Kidney tubule cell (primary cell): ENCODE results near the gene BCAR3.

Experiments used
- DNase-seq: peaks from one replicate; pipeline ENCODE4 v3.0.0-alpha.2; 2018; ENCODE audit warnings: low spot score

BCAR3 gene

DNA sequence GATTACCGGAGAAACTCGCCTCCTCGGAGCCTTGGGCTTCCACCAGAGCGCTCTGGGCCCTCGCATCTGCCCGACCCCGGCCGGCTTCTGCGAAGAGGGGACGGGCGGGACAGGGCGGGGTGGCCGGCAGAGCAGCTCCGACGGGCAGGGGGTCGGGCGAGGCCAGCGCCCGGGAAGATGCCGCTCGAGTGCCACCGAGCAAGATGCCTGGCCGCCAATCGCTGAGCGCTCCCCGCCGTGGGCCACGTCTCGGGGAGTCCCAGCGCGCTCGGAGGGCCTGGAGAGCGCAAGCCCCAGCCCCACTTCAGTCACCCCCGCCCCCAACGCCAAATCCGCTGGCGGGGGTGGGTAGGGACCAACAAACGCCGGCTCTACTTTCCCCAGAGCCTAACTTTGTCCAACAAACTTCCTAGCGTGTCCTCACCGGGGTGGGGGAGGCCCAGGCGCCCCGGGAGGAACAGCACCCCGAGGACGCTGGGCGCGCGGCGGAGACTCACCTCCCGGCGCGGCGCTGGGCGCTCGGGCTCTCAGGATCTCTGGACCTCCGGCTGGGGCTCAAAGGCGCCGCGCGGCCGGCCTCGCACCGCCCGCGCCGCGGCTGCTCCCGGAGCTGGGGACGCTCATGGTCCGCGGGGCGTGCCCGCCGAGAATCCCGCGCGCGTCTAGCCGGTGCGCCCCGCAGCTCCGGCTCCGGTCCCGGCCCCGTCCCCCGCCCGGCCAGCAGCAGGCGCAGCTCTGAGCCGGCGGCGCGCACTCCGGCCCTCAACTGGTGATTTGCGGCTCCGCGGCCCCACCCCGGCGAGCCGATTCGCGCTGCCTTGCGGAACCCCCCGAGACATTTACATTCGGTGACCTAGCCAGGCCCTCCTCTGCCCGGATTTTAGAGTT is at the start of gene BCAR3:
Gene BCAR3 (minus strand): TSS at position 737 of the 888 bp plus-strand sequence. CDS start 6,907 bp downstream, outside the sequence.
- DNase-seq, result peak; percentile 87

DNA sequence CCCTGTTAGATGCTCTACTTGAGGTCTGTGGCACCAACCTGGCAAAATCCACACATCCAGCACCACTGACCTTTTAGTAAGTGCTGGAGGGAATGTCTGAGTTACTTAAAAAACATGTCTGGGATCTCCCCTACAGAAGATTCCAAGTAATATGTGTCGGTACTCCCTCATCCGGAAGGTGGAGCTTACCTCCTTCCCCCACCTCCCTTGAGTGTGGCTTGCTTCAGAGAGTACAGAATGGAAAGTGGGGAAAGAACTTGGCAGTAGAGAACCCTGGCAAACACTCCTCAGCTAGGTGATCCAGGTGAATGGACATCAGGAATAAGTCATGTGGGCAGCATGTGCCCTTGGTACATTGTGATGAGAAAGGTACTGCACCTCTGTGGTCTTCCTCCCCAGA is 49.0 kb upstream of the BCAR3 start:
- no peak for DNase-seq

DNA sequence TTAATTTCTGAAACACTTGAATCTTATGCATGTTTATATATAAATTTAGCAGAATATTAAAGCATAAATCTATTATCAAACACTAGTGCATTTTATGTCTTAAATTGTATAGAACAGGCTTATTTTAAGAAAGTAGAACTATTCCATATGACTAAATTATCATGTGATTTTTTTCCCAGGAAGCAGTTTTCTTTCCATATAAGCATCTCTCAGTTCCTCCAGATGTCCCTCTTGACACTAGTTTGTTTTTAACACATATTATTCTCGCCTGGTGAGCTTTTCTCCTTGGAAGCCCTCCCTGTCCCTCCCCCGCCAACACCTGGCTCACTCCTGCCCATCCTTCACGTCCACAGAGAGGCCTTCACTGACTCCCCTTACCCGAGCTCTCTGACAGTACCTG is 48.3 kb upstream of the BCAR3 start:
- no peak for DNase-seq

DNA sequence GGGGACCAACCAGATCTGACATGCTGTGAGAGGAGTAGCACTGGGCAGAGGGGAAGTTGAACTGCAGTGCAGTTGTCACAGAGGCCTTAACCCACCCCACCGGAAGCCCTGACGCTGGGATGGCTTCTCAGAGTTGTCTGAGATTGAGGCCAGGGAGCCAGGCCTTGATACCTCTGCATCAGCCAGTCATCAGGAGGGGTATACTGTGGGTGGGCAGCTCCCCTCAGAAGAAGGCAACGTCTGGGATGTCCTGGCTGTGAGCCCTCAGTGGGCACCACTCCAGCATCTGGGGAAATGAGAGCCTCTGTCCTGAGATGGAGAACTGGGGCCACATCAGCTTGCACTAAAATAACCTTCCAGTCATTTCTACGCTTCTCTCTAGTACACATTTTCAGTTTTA is 47.9 kb upstream of the BCAR3 start:
- DNase-seq, result no peak

DNA sequence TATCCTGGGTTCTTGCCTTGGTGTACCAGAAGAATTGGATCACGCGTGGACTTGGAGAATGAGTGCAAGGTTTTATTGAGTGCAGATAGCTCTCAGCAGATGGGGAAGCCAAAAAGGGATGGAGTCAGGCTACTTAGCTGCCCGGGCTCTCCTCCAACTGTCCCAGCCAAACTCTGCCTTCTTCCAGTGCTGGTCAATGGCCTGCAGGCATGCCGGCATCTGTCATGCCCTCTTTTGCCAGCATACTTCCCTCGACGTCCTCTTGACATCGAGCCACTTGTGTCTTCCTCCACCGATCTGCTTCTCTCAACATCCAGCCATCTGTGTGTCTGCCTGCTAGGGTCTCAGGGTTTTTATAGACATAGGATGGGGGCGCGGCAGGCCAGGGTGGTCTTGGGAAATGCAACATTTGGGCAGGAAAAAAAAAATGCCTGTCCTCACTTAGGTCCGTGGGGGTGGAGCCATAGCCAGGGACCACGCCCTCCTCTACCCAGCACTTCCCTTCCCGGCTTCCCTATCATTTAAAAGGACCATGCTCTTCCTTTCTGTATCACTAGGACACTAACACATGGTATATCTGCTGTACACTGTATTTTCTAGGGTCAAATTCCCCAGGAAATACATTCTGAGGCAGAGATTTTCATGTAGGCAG is 47.0 kb upstream of the BCAR3 start:
- no peak for DNase-seq

DNA sequence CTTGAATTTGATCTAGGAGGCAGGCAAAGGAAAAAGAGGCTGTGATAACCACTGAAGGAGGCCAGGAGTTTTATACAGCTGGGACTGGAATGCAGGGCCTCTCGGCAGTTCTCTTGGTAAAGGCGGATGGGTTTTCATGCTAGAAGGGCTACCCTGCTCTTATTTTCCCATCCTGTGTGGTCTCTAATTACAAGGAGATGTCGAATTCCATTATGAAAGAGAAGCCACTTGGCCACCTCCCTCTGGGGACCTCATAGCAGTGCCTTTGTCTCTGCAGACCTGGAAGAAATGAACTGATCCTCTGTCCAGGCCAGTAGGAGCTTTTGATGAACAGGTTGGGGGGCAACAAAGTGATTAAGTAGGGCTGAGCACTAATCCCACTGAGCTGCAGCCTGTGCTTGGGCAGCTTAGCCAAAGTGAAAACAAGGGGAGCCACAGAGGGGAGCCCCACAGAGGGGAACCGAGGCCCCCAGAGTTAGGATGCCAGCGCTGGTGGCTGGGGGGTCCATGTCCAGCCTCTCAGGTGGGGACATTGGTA is 42.2 kb upstream of the BCAR3 start:
- DNase-seq, result no peak

DNA sequence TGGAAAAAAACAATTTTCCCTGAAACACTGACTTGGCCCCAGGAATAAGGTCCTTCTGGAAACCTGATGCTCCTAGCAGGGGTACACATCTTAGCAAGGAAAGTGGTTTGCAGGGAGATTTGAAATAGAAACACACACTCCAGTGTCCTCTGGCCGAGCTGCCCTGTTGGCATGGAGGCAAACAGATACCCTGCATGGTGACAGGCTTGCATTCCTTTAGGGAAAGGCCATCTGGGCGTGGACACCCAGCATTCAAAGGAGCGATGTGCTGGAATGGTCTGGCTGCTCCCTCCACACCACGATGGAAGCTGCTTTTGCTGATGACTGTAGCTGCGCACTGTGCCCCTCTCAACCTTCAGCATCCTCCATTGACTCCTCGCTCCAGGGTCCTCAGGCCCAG is 41.5 kb upstream of the BCAR3 start:
- DNase-seq, result peak; percentile 64

DNA sequence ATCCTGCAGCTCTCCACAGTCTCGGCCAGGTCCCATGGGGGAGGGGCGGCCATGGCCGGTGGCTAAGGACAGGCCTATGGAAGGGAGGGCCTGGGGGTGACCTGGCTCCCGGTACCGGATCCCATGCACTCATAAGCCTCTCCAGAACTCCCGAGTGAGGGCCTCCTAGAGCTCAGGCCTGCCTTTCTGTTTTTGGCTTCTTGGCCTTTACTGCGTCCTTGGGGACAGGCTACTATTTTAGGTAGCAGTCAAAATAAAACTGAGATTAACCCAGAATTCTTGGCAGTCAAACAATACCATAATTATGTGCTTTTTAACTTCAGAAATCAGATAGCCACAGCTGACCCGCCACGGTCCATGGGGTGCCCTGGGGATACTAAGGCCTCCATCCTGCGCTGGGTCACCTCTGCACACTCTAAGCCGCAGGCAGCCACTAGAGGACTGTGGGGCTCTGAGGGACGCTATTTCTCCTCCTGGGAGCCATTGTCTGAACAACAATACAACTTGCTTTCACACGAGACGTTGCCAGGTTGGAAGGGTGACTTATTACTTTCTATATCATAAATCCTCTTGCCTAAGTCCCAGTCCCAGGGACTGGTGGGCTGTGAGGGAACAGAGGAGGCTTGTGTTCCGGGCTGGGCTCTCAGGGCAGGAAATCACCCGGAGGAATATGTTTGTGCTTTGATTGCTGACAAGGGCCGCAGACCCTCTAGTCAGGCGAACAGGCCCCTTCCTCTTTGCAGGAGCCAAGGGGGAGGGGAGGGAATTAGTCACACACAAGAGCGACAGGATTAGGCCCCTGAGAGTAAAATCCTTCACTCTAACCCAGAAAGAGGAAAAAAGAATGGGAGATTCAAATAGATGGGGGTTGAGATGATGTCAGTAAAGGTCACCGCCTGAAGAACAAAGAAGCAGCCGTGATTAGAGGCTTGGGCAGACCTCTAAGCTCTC is 40.7 kb upstream of the BCAR3 start:
- no peak for DNase-seq

DNA sequence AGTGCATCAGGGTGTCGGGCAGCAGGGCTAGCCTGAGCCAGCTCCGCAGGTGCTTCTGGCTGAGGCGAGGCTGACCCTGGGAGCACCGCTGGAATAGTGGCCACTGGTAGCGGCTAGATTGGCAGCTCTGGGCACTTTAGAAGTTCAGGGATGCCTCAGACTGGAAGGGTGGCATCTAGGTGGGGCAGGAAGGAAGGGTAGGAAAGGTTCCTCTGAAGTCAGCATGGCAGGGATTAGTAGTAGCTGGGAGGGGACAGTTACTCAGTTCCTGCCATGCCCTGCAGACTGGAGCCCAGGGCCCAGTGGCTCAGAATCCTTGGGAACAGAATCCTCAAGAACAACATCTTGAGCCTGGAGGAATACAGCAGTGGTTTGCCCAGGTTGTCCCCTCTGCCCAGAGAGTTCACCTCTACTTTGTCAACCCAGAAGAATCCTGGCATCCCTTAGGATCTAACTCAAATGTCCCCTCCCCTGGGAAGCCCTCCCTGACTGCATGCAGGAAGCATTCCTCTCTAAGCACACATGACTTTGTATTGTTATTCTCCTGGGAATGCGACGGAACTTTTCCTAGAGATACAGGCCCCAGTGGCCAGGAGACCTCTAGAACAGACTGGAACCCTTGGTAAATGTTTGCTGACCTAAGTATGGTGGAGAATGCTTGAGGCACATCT is 39.5 kb upstream of the BCAR3 start:
- DNase-seq, result no peak

DNA sequence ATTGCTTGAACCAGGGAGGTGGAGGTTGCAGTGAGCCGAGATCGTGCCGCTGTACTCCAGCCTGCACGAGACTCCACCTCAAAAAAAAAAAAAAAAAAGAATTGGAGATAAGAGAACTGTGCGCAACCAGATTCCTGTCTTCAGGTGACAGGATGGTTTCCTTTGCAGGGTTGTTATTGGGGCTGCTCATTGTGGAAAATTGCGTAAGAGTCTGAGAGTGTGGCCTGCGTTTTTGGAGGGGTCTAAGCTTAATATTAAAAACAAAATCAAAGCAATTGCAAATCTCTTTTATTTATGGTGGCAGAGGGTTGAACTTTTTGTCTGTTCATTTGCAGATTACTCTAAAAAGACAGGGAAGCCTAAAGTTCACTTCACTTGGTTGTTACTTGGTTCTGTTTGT is 36.0 kb upstream of the BCAR3 start:
- DNase-seq, result no peak

DNA sequence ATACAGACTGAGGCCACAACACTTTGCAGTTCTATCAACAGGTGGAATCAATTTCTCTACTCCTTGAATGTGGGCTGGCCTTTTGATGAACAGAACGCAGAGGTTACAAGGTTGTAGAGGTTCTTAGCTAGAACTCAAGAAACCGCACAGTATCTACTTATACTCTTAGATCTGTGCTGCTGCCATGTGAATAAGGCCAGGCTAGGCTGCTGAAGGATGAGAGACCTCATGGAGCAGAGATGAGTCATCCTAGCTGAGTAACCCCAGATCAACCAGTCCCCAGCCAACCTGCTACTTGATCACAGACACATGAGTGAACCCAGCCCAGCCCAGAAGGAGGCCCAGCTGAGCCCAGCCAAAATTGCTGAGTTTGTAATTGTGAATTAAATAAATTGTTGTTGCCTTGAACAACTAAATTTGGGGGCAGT is 35.3 kb upstream of the BCAR3 start:
- peak; percentile 80 for DNase-seq

DNA sequence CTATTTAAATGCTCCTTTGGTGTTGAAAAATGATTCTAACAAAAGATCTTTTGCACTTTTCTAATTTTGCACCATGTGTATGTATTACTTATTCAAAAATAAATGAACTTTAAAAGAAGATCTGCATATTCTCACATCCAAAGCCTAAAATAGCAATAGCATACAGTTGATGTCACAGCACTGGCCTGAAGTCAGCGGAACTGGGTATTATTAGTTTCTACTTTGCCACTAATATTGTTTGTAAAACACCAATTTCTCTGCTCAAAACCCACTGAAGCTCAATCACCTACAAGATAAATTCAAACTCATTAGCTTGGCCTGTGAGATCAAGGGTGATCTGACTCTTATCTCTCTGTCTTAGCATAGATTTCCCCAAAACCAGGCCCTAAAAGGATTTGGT is 34.5 kb upstream of the BCAR3 start:
- DNase-seq, result no peak

DNA sequence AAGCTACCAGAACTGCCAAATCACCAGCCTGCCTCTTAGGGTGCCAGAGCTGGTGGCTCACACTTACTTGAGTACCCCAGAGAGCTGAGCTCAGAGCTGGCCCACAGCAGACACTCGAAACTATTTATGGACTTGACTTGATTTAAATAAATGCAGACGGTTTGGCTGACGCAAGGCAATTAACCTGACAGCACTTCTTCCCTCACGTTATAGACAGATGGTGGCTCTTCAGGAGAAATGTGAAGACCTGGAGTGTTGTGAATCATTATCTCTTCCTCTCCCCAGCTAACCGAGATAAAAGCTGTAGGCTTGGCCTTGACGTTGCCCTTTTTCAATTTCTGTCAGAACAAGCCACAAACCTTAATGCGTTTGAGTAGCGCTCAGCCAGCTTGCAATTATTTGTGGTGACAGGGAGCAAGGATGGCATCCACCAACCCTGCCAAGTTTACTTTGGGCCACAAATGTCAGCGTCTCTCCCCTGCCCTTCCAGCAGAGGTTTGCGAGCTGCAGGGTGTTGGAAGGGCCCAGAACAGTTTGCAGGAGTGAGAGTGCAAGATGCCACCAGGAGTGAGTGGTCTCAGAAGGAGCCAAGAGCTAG is 34.0 kb upstream of the BCAR3 start:
- DNase-seq, result no peak

DNA sequence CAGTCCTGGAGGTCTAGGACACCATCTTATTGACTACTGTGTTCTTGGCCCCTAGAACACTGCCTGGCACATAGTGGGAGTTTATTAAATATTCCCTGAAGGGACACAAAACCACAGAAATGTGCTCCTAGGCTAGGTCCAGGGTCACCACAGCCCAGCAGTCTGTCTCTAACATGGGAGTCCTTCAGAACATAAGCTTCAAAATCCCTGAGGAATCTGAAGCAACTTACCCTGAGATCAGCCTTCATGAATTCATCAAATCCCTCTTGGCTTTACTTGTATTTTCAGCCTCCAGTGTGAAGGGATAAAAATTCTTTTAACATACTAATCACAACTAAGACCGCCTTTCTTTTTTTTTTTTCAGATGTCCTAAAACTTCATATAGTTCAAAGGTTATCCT is 32.7 kb upstream of the BCAR3 start:
- no peak for DNase-seq

DNA sequence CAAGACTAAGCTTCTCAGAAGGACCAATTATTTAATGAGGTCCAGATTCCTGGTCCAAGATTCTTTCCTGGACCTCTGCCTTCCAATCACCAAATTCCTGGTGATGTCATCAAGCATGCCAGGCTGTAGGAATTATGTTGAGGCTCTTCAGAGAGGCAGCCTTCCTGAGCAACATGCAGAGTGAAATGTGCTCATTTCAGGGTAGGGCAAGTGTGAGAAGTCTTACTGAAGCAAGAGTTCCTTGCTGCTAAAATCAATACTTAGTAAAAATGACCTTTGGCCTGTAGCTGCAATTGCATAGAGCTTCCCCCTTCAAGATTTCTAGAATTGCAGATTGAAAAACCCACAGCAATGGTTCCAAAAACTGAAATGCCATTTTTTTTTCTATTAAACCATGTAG is 31.7 kb upstream of the BCAR3 start:
- DNase-seq, result no peak

DNA sequence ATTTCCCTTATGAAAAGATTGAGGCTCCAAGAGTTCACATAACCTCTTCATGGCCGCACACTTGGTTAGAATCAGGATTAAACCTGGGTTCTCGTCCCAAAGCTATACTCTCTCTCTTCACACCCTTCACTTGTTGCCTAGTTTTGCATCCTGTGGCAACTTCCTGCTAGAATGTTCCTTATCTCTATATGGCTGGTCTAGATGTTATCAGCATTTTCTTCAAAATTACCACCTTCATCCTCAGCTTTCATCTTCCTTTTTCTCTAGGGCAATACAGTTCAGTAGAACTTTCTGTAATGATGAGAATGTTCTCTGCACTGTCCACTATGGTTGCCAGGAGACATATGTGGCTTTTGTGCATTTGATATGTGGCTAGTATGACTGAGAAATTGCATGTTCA is 31.1 kb upstream of the BCAR3 start:
- DNase-seq, result no peak

DNA sequence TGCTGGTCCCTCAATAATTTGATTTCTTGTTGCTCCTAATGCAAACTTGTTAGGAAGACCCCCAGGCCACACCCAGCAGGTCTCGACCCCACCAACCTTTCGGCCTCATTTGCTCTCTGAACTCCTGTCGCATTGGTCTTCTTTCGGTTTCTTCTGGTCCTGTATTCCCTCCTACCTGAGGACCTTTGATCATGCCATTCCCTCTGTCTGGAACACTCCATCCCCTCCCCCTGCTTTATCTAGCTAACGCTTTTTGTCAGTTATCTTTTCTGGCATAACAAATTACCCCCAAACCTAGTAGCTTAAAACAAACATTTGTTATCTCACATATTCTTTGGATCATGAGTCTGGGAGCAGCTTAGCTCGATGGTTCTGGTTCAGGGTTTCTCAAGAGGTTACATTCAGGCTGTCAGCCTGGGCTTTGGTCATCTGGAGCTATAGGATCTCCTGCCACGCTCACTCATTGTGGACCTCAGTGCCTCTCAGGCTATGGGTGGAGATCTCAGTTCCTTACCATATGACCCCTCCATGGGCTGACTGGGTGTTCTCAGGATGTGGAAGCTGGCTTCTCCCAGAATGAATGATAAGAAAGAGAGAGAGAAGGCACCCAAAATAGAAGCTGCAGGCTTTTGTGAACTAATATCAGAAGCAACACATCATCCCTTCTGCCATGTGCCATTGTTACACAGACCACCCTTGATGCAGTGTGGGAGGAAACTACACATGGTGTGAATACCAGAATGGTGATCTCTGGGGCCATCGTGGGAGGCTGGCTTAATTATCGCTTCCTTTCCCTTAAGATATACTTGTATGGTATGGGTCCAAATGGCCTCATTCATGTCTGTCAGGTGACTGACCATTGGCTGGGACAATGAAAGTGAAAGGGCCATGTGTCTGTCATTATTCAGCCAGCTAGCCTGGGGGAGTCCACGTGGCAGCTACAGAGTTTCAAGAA is 29.1 kb upstream of the BCAR3 start:
- no peak for DNase-seq

DNA sequence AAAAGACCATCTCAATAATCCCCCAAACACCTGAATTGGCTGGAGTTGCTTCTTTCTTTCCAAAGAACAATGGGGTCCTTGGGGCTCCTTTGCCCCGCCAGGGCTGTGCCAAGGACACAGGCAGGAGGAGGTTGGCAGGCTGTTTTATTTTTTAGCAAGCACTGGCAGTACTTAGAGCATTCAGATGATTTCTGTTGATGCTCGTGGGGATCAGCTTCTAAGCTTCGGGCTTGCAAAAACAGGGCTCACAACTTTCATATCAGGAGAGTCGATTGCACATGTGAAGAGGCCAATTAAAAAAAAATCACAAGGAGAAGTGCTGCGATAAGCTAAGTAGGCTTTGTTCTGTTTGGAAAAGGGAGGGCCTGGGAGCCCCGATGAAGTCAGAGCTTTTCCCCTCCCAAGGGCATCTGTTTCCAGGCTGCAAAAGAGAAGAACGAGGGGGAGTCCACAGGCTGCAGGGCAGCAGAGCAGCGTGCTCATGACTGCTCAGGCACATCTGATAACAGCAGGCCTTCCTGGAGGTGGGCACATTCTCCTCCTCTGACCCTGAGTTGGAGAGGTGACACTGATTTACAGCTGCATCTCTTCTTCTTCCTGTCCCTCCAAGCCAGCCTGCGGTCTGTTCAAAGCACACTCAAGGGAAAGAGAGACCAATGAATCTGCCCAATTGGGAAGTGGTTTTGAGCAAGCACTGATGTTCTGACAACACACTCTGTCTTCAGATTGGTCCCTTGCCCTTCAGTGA is 27.3 kb upstream of the BCAR3 start:
- no peak for DNase-seq

DNA sequence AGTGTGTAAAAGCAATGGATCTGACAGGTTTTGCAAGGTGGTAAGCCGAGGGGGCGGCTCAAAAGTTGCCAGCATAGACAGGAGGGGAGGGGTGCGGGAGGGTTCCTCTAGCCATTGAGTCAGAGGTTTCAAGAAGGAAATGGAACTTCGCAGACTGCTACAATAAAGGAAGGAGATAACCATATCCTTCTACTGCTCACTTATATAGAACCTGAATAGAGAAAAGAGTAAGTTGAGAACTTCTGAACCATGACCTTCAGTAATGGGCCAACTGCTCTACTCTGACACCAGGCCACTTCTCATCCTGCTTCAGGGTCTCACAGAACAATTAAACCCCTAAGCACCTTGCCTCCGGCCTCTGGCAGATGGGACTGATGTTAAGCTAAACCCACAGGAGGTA is 26.3 kb upstream of the BCAR3 start:
- no peak for DNase-seq
